OCI-M2 (cell line): Measurements from ENCODE around the gene PKP1.

Source experiments
- DNase-seq: peaks from one replicate; lab custom pipeline; 2025; ENCODE audit not compliant: unreplicated experiment; lab: John Stamatoyannopoulos, UW

PKP1 gene

DNA sequence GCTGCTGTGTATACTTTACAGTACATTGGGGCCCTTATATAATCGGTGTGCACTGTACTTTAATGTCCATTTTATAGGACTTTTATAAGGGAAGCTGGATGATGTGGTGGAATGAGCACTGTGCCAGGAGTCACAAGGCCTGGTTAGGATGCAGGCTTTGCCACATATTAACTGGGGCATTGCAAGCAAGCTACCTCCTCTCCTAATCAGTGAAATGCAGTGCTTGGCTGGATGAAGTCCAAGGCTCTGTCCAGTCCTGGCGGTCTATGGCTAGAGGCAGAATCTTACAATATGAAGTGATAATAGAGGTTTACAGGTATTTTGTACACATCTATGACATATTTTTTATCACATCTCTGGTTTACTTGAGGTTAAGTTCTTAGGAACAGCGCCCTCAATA is 1.7 kb upstream of the PKP1 start:
- DNase-seq = no peak

DNA sequence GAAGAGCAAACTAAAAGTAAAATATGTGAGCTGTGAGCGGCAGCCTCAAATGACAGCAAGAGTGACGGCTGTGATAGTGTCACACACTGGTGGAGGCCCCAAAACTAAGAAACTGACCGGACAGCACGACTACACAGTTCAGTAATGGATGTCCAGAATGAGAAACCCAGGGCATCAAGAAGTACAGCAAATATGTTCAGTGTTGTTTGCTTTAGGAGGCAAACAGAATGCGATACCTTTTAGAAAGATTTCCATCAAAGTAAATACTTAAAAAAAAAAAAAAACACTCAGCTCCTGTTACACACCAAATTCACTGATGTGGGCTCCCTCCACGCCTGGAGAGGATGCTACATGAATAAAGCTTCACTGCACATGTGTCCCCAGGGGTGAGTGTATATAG is 1.1 kb upstream of the PKP1 start:
- no peak for DNase-seq

DNA sequence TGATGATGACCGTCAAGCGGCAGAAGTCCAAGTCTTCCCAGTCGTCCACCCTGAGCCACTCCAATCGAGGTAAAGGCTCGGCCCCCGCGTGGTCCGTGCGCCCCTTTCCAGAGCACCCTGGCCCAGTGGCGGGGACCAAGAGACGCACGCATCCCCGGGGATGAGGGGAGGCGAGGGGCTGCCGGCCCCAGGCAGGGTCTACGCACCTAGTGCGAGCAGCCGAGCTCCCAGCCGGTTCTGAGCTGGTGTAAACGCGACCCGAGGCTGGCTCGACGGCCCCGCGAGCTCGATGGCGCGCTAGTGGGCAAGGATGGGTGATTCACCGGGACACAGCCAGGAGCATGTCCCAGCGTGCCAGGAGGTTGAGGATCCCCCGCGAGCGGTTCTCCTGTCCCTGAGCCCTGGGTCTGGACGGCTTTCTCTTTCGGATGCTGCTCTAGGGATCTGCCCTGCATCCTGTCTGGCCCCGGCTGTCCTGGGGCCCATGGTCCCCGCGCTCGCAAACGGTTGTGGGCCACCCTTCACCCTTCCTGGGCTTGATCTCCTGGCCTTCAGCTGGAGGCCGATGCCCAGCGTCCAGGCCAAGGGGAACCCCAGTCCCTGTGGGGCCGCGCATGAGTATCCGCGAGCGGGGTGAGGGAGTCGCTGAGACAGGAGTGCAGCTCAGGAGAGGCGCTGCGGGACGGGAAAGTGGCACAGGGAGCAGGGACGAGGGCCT is 689 bp downstream of the PKP1 start:
- DNase-seq = no peak

DNA sequence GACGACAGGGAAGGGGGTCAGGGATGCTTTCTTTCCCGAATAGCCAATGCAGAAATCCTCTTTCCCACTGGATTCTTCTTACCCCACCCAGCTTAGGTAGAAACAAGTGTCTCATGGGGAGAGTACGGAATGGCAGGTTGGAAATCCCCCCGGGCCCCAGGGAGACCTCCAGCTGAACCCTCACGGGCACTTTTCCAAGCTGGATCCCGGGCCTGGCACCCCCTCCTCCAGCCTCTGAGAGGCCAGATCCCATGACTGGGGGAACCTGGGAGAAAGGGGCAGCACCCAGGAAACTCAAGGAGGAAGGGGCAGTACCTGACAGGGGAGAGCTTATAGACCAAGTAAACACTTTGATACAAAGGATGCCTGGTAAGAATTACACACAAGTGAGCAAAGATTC is 1.3 kb downstream of the PKP1 start:
- no peak for DNase-seq

DNA sequence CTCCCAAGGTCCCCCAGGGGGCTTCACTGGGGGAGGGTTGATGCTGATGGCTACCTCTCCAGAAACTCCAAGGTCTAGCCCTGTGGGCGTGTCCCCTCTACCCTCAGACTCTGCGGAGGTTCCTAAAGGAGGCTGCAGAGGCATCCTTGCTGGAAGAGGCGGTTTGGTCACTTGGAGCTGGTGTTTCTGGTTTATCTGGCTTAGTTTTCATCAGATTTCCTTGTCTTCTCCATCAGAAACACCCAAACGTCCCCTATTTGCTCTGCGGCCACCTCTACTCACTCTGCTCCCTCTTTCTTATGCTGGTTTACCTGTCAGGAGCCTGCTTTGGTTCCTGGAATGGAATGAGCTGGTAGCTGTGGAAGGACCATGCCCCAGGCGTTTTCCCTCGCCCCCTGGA is 2.5 kb downstream of the PKP1 start:
- no peak for DNase-seq

DNA sequence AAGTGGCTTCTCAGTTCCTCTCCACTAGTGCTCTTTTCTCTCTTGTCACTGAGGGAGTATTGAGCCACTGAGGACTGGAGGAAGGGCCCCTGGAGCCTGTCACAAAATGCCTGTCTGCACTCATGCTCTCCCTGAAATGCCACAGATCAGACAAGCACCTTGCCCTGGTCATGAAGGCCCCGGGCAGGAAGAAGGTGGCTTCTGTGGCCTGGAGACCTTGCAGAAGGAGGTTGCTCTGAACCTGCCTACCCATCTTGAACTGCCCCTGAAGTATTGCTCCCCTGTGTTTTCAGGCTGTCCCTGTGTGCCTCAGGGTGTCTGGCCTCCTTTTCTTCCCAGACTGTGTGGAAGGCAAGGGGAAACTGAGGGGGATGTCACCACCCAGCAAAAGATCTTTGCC is 3.1 kb downstream of the PKP1 start:
- no peak for DNase-seq

DNA sequence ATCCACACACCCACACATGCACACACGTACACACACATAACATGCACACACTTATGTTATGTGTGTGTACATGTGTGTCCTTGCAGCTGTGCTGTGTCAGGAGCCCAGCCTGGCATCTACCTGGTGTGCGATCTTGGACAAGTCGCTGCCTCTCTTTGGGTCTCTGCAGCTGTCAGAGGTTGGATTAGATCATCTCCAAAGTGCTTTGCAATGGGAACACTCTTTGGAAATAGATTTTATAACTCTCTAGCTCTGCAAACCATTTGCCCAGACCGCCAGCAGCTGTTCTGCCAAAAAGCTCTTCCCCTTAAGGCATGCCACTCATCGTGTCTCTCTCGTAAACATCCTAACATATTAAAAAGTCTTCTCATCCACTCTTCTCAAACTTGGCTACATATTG is 4.7 kb downstream of the PKP1 start:
- DNase-seq = no peak

- no peak for DNase-seq
Observed at GRCh38 chr1:201288765-201289164, 5.5 kb downstream of the PKP1 start.

GRCh38 chr1:201290551-201290950 is 7.2 kb downstream of the PKP1 start:
- DNase-seq = no peak

DNA sequence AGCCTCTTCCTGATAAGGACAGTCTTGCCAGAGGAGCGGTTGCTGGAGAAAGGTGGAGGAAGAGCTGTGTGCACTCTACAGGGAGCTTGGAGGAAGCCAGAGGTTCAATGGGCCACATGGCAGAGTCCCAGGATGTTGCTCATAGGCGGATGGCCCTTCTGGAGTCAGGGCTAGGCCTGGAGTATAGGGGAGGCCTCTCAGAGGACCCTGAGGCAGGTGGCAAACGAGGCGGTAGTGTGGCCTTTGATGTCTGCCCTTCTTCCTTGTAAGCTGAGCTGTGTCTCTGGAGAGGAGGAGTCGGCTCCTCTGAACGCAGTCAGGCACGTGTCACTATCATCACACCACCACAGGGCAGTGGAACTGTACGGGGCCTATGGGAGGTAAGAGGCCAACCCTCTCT is 8.6 kb downstream of the PKP1 start:
- no peak for DNase-seq

- no peak for DNase-seq
Observed at GRCh38 chr1:201294876-201295275, 11.6 kb downstream of the PKP1 start.

GRCh38 chr1:201295346-201295745 is 12.0 kb downstream of the PKP1 start:
- DNase-seq = no peak

DNA sequence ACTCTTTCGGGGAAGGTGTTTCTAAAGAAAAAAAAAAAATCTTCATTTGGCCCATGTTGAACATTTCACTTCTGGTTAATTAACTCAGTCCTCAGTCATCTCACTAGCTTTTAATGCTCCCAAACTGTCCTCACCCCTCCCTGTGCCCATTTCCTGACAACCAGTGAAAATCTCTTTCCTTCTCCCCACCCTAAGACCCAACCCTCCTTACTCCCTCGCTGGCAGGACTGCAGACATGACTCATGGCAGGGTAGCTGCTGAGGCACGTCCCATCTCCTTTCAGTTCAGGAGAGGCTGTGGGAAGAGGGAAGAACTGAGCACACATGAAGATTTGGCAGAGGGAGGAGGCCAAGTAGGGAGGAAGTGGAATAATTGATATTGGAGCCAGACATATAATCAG is 12.6 kb downstream of the PKP1 start:
- DNase-seq = no peak

DNA sequence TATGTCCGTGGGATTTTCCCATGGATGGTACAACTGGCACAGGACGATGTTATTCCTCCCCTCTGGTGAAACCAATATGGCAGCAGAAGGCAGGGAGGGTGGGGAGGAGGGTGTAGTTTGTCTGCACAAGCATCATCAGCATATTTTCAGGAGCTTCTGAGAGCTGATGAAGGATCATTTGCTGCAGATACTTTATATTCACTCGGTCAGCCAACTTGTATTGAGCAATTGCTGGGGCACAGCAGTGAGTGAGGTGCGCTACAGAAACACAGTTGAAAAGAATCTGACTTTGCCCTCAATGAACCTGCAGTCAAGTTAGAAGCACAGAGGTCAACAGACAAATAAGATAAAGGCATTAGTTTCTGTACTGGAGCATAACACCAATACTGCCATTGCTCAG is 13.0 kb downstream of the PKP1 start:
- no peak for DNase-seq

DNA sequence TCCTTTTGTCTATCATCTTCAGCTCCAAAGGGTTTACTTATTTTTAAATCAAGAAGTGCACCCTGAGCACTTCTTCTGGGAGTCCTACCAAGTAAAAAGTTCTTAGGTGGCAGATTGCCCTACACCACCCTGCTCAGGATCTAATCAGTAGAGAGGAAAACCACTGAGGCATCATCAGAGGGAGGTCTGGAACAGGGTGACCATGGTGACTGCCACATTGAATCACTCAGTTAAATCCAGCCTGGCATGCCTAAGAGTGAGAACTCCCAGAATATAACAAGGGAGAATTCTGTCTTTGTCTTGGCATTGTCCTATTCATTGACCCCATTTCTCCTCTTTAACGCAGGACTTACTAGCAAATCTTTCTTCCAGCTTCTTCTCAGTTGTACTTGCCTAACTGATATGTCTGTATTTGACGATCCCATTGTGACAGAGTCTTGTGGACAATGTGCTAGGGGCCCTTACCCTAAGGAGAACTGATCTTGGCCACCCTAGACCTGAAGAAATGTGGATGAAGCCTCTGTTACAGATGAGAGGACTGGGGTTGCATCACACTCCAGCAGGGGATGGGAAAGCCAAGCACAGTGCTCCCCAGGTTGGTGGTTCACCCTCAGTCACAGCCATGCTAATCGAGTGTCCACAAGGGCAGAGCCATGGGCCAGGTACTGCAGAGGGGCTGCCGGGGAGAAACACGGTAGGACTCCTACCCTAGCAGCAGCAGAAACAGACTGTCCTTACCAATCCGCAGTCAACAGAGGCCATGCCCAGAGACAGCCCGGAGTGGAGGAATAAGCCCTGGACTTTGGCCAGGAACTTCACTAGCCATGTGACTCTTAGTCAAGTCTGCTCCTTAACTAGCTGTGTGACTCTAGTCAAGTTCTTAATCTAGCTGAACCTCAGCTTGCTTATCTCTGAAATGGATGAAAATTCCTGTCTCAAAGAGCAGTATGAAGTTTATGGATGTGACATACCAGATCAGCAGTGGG is 15.4 kb downstream of the PKP1 start:
- no peak for DNase-seq

- no peak for DNase-seq
Observed at GRCh38 chr1:201299968-201300367, 16.7 kb downstream of the PKP1 start.

DNA sequence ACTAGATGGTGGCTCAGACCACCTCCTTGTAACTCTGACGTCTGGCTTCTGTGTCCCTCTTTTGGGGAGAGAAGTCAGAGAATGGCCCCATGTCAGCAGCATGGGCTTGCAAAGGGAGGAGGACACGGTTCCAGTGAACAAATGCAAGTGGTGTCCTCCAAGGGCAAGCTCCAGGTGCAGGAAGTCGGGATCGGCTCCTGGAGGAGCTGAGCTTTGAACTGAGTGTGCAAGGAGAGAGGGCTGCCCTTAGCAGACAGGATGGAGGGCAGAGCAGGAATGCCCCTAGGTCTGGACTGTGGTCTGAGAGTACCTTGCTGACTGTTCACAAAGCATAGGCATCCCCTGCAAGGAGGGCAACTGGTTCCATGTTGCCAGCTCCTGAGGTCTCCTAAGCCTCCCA is 17.3 kb downstream of the PKP1 start:
- no peak for DNase-seq

- DNase-seq = no peak
Observed at GRCh38 chr1:201302163-201303152, 19.2 kb downstream of the PKP1 start.

- DNase-seq = no peak
Observed at GRCh38 chr1:201304126-201304525, 20.8 kb downstream of the PKP1 start.

DNA sequence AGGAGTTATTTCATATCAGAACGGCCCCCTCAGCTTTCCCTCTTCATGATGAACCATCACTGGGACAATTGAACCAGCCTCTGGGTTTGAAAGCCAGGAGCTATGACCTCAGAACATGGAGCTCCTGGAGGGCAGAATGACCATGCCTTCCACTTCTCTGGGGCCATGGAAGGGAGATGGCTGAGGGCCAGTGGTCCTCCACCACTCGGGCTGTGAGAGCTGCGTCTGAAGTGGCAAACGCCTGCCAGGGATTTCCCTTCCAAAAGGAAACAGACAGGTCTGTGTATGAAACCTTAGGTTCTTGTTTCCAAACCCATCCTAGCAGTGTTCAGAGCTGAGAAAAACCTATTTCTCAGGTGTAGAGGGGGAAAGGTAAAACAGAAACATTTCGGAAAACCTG is 22.5 kb downstream of the PKP1 start:
- no peak for DNase-seq

- no peak for DNase-seq
Observed at GRCh38 chr1:201307231-201307630, 23.9 kb downstream of the PKP1 start.
